Measurements from ENCODE around the gene PKHD1. TPM values are rescaled to one million over a fixed set of nuclear protein-coding genes. Genes with fewer than 3 reads are reported as not detected.

Gene PKHD1
- total RNA-seq, 1 donor from 2014 or later = not detected

DNA sequence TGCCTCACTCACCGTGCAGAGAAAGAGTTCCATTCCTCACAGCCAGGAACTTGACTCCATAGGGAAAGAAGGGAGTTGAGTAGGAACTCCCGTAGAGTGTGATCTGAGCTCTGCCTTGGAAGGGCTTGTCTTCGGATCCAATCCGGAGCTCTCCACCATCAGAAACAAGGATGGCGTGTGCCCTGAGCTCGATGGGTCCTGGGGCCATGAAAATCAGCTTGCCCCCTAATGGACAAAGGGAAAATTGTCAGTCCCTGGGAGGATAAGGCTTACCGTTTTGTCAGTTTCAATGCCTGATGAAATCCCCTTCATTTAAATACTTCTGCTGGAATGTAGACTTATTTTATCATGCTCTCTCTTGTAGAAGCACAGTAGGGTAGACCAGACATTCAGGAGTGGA is 153.3 kb downstream of the PKHD1 start:
- peaks cover 4% of the 10 kb centered on the region for H3K27me3 Mint-ChIP-seq (ENCODE audit: low read depth)
- H3K36me3 Mint-ChIP-seq (ENCODE audit: low read depth) = no peaks in the 10 kb centered on the region
- no peaks in the 10 kb centered on the region for H3K4me1 Mint-ChIP-seq (ENCODE audit: low read depth)
- TF ChIP-seq, protein P1, sequence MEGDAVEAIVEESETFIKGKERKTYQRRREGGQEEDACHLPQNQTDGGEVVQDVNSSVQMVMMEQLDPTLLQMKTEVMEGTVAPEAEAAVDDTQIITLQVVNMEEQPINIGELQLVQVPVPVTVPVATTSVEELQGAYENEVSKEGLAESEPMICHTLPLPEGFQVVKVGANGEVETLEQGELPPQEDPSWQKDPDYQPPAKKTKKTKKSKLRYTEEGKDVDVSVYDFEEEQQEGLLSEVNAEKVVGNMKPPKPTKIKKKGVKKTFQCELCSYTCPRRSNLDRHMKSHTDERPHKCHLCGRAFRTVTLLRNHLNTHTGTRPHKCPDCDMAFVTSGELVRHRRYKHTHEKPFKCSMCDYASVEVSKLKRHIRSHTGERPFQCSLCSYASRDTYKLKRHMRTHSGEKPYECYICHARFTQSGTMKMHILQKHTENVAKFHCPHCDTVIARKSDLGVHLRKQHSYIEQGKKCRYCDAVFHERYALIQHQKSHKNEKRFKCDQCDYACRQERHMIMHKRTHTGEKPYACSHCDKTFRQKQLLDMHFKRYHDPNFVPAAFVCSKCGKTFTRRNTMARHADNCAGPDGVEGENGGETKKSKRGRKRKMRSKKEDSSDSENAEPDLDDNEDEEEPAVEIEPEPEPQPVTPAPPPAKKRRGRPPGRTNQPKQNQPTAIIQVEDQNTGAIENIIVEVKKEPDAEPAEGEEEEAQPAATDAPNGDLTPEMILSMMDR (IDR thresholded peaks at IDR 0.05) = peak; percentile 41
- no peak overlapping the region for H3K4me3 Mint-ChIP-seq (ENCODE audit: unreplicated experiment)
- no peaks in the 10 kb centered on the region for H3K9me3 Mint-ChIP-seq (ENCODE audit: low read depth)
- no peak for DNase-seq (ENCODE audit: low spot score)
- no peak overlapping the region for H3K27ac Mint-ChIP-seq (ENCODE audit: unreplicated experiment)

DNA sequence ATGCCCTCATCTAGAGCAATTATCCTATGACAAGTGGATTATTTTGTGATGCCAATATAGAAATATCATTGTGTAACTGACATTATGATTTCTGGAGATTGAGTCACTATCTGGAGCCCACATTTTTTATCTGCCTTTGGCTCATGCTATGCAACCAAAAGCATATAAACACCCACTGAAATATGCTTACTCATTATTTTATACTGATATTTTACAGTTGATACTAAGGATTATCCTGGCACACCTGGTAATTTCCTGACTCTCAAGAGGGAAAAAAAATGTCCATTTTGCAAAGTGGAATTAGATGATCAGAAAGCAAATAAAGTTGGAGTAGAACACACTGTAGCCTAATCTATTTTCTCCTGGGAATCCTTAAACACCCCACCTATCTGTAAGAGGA is 154.5 kb downstream of the PKHD1 start:
- Mint-ChIP-seq H3K4me1 (ENCODE audit: low read depth) (no peaks in the 10 kb centered on the region), H3K36me3 (ENCODE audit: low read depth) (no peaks in the 10 kb centered on the region), H3K4me3 (ENCODE audit: unreplicated experiment) (no peak overlapping the region), H3K27ac (ENCODE audit: unreplicated experiment) (no peak overlapping the region), H3K9me3 (ENCODE audit: low read depth) (no peaks in the 10 kb centered on the region), H3K27me3 (ENCODE audit: low read depth) (peaks cover 6% of the 10 kb centered on the region)
- no peak for DNase-seq (ENCODE audit: low spot score)
- TF ChIP-seq, protein P1 (IDR thresholded peaks at IDR 0.05) = no peak

DNA sequence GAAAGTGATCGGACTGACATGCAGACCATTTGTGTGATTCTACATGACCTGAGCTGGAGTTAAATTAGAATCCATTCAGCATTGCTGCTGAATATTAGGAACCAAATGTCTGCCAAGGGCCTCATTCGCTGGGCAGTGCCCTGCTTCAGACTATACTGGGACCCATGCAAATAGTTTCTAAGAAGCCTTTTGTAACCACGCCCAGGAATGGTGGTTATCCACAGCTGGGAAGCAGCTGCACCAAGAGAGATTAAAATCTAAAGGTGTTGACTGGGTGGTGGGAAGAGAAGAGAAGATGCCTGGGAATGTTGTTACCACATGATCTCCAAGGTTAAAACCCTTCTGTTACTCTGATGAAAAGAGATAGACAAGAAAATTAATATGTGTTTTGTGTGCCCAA is 156.8 kb downstream of the PKHD1 start:
- Mint-ChIP-seq H3K36me3 (ENCODE audit: low read depth) (no peaks in the 10 kb centered on the region), H3K27ac (ENCODE audit: unreplicated experiment) (no peak overlapping the region), H3K27me3 (ENCODE audit: low read depth) (peaks cover 6% of the 10 kb centered on the region), H3K9me3 (ENCODE audit: low read depth) (no peaks in the 10 kb centered on the region), H3K4me1 (ENCODE audit: low read depth) (no peaks in the 10 kb centered on the region), H3K4me3 (ENCODE audit: unreplicated experiment) (no peak overlapping the region)
- no peak for DNase-seq (ENCODE audit: low spot score)
- TF ChIP-seq, protein P1 (IDR thresholded peaks at IDR 0.05) = no peak

DNA sequence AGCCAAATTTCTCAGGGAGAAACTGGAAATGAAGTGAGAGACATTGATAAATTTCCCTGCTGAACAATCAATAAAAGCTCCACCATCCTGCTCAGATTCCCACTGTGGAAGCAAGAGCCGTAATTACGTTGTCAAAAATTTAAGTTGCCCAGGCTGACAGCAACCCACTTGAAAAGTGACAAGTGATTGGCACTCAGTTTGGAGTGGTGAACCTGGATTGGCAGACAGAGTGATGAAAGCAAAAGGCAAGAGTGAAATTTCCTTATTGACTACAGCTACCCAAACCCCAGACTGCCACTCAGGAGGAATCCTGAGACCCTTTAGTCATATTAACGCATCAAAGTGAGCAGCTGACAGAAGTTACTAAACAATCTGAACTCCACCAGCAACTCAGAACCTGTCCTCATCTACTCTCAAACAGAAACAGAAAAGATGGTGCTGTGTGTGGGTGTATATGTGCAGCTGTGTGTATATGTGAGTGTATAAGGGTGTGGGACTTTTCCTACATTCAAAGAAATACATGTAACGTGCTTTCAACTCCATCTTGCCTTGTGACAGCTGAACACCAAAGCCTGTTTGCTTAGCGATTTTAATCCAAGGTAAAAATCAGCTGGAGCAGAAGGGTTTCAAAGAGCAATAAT is 157.4 kb downstream of the PKHD1 start:
- Mint-ChIP-seq H3K27ac (ENCODE audit: unreplicated experiment) (no peak overlapping the region), H3K27me3 (ENCODE audit: low read depth) (peaks cover 6% of the 10 kb centered on the region), H3K4me3 (ENCODE audit: unreplicated experiment) (no peak overlapping the region), H3K36me3 (ENCODE audit: low read depth) (no peaks in the 10 kb centered on the region), H3K9me3 (ENCODE audit: low read depth) (peaks cover 2% of the 10 kb centered on the region), H3K4me1 (ENCODE audit: low read depth) (no peaks in the 10 kb centered on the region)
- DNase-seq (ENCODE audit: low spot score) = no peak
- TF ChIP-seq, protein P1 (IDR thresholded peaks at IDR 0.05) = no peak

DNA sequence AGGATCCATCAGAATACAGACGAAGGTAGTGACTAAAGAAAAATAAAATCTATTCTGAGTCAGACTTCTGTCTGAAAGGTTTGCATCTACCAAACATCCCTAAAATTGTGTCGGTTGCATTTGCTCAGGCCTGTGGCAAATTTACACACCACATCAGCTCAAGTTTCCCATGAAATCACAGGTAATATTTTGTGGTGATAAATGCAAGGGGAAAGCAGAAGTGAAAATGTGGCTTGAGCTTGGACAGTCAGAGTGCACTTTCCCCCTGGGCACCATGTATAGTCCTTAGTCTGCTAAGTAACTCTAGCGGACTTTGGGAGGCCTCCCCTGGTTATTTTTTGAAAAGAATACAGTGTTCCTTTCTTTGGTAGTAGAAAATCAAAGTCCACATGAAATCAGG is 159.1 kb downstream of the PKHD1 start:
- no peak overlapping the region for H3K27ac Mint-ChIP-seq (ENCODE audit: unreplicated experiment)
- no peaks in the 10 kb centered on the region for H3K36me3 Mint-ChIP-seq (ENCODE audit: low read depth)
- H3K9me3 Mint-ChIP-seq (ENCODE audit: low read depth) = peaks cover 9% of the 10 kb centered on the region
- no peak overlapping the region for H3K4me3 Mint-ChIP-seq (ENCODE audit: unreplicated experiment)
- no peak for DNase-seq (ENCODE audit: low spot score)
- H3K27me3 Mint-ChIP-seq (ENCODE audit: low read depth) = peaks cover 6% of the 10 kb centered on the region
- TF ChIP-seq, protein P1 (IDR thresholded peaks at IDR 0.05) = no peak
- H3K4me1 Mint-ChIP-seq (ENCODE audit: low read depth) = no peaks in the 10 kb centered on the region
